ENCODE results near the gene CDH4.

Gene CDH4

DNA sequence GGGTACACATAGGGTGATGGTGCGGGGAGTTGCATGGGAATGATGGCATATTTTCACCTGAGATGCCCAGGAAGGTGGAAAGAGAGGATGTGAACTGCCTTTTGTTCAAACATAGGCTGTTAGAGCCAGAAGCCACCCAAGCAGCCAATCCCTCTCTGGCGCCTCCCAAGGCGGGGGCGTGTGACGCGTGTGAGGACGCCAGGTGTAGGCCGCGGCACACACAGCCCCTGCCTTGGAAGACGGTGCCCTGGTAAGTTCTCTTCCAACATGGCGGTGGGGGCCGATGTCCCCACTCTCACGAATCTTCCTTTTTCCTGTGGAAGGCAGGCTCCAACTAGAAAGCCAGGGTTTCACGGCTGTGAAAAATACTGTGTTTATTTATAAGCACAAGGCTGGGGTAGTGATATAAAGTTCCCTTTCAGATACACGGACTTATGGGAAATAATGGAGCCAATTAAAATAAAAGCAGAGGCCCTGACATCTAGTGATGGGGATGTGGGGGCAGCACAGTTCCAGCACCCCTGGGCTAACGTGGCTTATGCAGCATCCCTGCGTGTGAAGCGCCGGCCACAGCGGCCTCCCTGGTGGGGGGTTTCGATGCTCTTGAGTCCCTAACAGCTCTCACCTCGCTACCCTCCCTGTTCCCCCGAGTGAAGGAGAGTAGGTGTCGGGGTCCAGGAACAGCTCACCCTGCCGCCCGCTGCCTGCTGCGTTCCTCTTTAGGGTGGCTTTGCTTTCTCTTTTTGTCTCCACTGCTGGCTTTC, 28.3 kb downstream of the CDH4 start:
- TF ChIP-seq, protein P1, sequence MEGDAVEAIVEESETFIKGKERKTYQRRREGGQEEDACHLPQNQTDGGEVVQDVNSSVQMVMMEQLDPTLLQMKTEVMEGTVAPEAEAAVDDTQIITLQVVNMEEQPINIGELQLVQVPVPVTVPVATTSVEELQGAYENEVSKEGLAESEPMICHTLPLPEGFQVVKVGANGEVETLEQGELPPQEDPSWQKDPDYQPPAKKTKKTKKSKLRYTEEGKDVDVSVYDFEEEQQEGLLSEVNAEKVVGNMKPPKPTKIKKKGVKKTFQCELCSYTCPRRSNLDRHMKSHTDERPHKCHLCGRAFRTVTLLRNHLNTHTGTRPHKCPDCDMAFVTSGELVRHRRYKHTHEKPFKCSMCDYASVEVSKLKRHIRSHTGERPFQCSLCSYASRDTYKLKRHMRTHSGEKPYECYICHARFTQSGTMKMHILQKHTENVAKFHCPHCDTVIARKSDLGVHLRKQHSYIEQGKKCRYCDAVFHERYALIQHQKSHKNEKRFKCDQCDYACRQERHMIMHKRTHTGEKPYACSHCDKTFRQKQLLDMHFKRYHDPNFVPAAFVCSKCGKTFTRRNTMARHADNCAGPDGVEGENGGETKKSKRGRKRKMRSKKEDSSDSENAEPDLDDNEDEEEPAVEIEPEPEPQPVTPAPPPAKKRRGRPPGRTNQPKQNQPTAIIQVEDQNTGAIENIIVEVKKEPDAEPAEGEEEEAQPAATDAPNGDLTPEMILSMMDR (IDR thresholded peaks at IDR 0.05; ENCODE audit: low read depth, low read length): no peak
- no peak overlapping the region for H3K4me3 ChIP-seq (ENCODE audit: low read depth, low read length)

DNA sequence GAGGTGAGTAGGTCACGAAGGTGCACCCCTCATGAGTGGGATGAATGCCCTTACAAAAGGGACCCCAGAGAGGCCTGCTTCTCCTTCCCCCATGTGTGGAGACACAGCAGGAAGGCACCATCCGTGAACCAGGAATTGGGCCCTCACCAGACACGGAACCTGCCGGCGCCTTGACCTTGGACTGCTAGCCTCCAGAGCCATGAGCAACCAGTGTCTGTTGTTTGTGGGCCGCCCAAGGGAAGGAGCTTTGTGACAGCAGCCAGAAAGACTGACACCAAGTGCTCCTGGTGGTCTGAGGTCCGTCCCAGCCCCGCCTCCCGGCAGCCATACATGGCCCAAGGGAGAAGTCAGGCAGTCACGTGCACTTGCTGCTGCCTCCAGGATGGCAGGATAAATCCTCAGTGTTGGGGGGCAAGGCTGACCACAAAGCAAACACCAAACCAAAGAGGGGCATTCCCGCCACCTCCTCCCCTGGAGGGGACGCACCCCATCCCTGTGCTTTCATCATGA, 29.3 kb downstream of the CDH4 start:
- no peak overlapping the region for H3K4me3 ChIP-seq (ENCODE audit: low read depth, low read length)
- TF ChIP-seq, protein P1 (IDR thresholded peaks at IDR 0.05; ENCODE audit: low read depth, low read length): no peak

DNA sequence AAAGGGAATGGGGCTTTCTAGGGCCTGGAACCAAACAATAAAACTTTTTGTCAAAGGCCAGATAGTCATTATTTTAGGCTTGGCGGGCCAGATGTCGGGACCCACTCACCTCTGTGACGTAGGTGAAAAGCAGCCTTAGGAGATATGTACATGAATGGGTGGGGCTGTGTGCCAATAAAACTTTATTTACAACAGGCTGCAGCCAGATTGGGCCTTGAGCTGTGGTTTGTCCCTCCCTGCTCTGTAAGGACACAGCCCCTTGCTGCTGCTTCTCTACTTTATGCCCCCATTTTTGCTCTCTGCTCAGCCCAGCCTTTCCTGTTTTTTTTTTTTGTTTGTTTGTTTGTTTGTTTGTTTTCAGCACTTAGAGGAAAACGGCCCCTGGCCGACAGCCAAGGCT, 32.7 kb downstream of the CDH4 start:
- no peak overlapping the region for H3K4me3 ChIP-seq (ENCODE audit: low read depth, low read length)
- TF ChIP-seq, protein P1 (IDR thresholded peaks at IDR 0.05; ENCODE audit: low read depth, low read length): no peak

DNA sequence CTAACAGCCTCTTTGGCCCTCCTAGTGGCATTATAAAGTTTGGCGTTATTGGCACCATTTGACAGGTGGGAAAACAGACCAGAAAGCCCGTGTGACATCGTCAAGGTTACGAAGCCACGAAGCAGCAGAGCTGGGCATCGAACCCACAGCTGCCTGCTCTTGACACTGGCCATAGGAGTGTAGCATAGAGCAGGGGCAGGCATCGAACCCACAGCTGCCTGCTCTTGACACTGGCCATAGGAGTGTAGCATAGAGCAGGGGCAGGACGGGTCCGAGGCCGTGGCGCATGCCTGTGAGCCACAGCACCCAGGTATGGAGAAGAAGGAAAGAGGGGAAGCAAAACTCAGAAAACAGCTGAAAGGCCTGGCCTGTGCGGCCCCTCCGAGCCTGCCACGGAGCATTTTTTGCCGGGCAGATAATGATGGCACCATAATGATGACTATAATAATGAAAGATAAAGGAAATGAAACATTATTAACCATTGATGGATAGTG, 33.1 kb downstream of the CDH4 start:
- TF ChIP-seq, protein P1 (IDR thresholded peaks at IDR 0.05; ENCODE audit: low read depth, low read length): no peak

DNA sequence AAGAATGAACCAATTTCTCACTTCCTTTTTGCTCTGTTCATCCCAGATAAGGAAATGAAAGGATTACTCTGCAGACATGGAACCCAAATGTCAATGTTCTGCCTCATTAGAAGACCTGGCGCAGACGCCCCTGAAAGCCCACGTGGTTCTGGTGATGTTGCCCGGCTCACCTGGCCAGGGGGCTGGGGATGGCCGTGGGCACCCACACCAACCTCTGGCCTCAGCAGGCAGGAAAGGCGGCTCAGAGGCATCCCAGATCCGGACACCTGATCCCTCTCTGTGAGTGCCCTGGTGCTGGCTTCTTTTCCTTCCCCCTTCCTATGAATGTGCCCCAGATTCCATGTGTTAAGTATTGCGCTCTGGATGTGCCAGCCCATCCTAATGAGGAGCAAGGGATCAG, 33.6 kb downstream of the CDH4 start:
- H3K4me3 ChIP-seq (ENCODE audit: low read depth, low read length): no peak overlapping the region
- TF ChIP-seq, protein P1 (IDR thresholded peaks at IDR 0.05; ENCODE audit: low read depth, low read length): no peak

More for the DNA sequence above, 33.1 kb downstream of the CDH4 start:
- no peak overlapping the region for H3K4me3 ChIP-seq (ENCODE audit: low read depth, low read length)

DNA sequence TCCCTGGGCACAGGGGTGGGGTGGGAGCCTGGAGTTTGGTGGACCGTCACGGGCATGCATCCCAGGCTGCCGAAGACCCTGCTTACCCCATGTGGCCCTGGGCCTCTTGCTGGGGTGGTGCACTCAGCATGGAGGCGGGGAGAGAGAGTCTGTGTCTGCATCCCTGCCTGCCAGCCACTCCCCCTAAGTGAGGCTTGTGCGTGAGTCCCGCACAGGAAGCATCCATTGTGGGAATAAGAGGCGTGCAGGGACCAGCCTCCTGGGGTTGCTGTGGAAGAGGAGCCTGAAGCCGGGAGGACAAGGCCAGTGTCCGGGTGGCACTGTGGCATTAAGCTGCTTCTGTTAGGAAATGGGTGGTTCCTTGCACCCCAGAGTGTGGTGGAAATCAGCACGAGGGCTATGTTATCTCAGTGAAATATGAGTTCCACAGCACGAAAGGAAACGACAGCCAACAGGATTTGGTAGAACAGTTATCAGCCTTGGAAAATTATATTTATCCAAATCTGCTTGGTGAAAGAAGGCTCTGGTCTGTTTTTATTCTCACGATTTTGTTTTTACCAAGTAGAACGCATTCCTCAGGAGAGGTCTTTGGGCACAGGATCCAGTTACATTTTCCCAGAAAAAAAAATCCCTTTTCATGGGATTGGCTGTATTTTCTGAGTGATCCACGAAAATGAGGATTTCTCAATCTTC, 35.7 kb downstream of the CDH4 start:
- TF ChIP-seq, protein P1 (IDR thresholded peaks at IDR 0.05; ENCODE audit: low read depth, low read length): no peak
- H3K4me3 ChIP-seq (ENCODE audit: low read depth, low read length): no peak overlapping the region

DNA sequence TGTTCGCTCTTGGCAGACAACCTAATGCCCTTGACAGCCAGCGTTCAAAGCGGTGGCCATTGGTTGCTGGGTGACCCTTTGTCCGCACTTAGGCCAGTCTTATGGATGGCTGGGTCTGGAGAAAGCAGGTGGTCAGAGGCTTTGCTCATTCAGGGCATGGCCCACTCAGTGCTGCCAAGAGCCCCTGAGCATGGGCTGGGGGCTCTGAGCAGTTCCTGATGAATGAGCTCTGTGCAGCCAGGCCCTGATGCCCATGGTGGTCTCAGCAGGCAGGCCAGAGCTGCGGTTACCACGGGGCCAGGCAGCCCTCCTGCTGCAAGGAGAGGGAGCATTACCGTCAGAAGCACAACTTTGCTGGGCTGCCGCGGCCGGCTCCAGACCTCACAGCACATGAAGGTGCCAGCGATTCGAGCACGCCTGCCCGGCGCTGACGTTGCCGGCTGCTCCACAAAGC, 36.3 kb downstream of the CDH4 start:
- no peak overlapping the region for H3K4me3 ChIP-seq (ENCODE audit: low read depth, low read length)
- TF ChIP-seq, protein P1 (IDR thresholded peaks at IDR 0.05; ENCODE audit: low read depth, low read length): no peak
